ENCODE results near the gene RBM20.

Gene RBM20

DNA sequence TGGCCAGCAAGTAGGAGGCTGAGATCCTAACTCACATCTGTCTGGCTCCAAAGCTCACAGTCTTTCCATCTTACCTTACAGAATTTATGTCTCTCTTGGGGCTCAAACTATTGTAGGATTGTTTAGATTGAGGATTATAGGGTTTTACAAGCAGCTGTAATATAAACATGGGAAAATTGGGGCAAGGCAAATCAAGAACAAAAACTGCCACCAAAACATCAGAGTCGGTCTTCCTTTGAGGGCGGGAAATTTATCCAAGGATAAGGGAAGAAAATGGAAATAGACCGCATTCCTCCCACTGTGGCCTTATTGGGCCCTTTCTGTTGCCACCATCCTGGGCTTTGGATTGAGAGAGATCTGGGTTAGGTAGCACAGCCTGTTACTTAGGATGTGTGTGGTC lies 22.5 kb downstream of the RBM20 start:
- peak overlapping the region; percentile 22; the same call in 1 of the 2 replicates for H3K27ac ChIP-seq (ENCODE audit: low read depth, low read length)
- H3K4me1 ChIP-seq (ENCODE audit: control insufficient read depth, insufficient read depth, low read length) = peaks cover 36% of the 10 kb centered on the region
- peak overlapping the region; percentile 70 for H3K9ac ChIP-seq (ENCODE audit: low read length)
- peaks cover 34% of the 10 kb centered on the region for H3K27me3 ChIP-seq (ENCODE audit: control insufficient read depth, insufficient read depth, low read length)
- H3K36me3 ChIP-seq (ENCODE audit: control insufficient read depth, insufficient read depth, low read length) = no peaks in the 10 kb centered on the region
- no peaks in the 10 kb centered on the region for H3K9me3 ChIP-seq (ENCODE audit: control insufficient read depth, insufficient read depth, low read depth, low read length)
- no peak overlapping the region for H3K4me3 ChIP-seq (ENCODE audit: low read depth, low read length)

DNA sequence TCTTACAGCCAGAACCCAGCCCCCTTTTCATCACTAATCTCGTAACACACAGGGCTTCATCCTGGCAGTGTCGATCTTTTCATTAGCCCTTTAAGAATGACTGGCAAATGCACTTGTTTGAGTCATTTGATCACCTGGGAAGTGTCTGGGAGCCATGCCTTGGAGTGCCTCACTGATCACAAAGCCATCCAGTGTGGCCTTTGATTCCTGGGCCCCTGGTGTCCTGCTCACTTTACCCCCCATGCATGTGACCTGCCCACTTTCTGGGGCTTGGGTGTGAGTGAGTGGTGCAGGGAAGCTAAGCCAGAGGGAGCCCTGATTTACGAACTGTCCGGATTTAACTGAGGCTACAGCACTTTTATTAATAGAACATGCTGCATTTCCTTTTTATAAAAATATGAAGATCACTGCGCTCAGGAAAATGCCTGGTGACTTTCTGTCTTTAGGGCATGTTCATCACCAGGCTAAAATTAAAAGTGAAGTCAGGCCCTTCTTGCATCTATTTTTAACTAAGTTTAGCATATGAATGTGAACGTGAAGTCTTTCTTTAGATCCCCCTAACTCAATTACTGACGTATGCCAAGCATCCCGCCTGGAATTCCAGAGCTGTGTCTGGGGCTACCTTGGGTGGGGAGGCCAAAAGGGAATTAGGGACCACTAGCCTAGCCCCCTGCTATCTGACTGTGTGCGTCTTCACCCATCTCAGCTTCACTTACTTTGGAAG lies 23.6 kb downstream of the RBM20 start:
- no peaks in the 10 kb centered on the region for H3K36me3 ChIP-seq (ENCODE audit: control insufficient read depth, insufficient read depth, low read length)
- H3K4me1 ChIP-seq (ENCODE audit: control insufficient read depth, insufficient read depth, low read length) = peaks cover 39% of the 10 kb centered on the region
- H3K9ac ChIP-seq (ENCODE audit: low read length) = peak overlapping the region; percentile 70
- peak overlapping the region; percentile 37 for H3K4me3 ChIP-seq (ENCODE audit: low read depth, low read length)
- no peaks in the 10 kb centered on the region for H3K9me3 ChIP-seq (ENCODE audit: control insufficient read depth, insufficient read depth, low read depth, low read length)
- peaks cover 46% of the 10 kb centered on the region for H3K27me3 ChIP-seq (ENCODE audit: control insufficient read depth, insufficient read depth, low read length)
- peak overlapping the region; percentile 49; the same call in 1 of the 2 replicates for H3K27ac ChIP-seq (ENCODE audit: low read depth, low read length)

- peaks cover 39% of the 10 kb centered on the region for H3K4me1 ChIP-seq (ENCODE audit: control insufficient read depth, insufficient read depth, low read length)
- H3K4me3 ChIP-seq (ENCODE audit: low read depth, low read length) = peak overlapping the region; percentile 37; the same call in 1 of the 2 replicates
- H3K9ac ChIP-seq (ENCODE audit: low read length) = peak overlapping the region; percentile 50
- no peaks in the 10 kb centered on the region for H3K36me3 ChIP-seq (ENCODE audit: control insufficient read depth, insufficient read depth, low read length)
- H3K27ac ChIP-seq (ENCODE audit: low read depth, low read length) = peak overlapping the region; percentile 49; the same call in 1 of the 2 replicates
- H3K27me3 ChIP-seq (ENCODE audit: control insufficient read depth, insufficient read depth, low read length) = peaks cover 52% of the 10 kb centered on the region
- H3K9me3 ChIP-seq (ENCODE audit: control insufficient read depth, insufficient read depth, low read depth, low read length) = no peaks in the 10 kb centered on the region
Observed at GRCh38 chr10:110668443-110668842, 24.3 kb downstream of the RBM20 start.

DNA sequence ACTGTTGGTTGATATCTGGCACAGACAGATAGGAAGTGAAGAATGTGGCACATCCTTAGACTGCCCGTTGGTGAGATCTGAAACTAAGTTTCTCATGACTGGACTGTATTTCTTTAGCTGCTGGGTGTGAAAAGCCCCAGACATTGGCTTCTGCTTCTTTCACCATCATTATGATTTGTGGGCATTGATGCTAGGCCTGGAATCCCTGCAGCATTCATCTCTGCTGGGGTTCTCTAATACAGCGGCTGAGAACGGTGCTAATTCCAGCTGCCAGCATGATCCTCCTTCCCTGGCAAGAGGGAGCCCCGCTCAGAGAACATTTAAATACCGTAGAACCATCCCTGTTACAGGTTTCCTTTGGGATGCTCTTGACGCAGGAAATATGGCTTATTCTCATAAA lies 26.2 kb downstream of the RBM20 start:
- Histone ChIP-seq H3K9me3 (ENCODE audit: control insufficient read depth, insufficient read depth, low read depth, low read length) (no peaks in the 10 kb centered on the region), H3K4me1 (ENCODE audit: control insufficient read depth, insufficient read depth, low read length) (peaks cover 34% of the 10 kb centered on the region), H3K4me3 (ENCODE audit: low read depth, low read length) (no peak overlapping the region), H3K27ac (ENCODE audit: low read depth, low read length) (no peak overlapping the region), H3K9ac (ENCODE audit: low read length) (no peak overlapping the region), H3K36me3 (ENCODE audit: control insufficient read depth, insufficient read depth, low read length) (no peaks in the 10 kb centered on the region), H3K27me3 (ENCODE audit: control insufficient read depth, insufficient read depth, low read length) (peaks cover 63% of the 10 kb centered on the region)

- peak overlapping the region; percentile 60 for H3K4me3 ChIP-seq (ENCODE audit: low read depth, low read length)
- no peaks in the 10 kb centered on the region for H3K9me3 ChIP-seq (ENCODE audit: control insufficient read depth, insufficient read depth, low read depth, low read length)
- H3K4me1 ChIP-seq (ENCODE audit: control insufficient read depth, insufficient read depth, low read length) = peaks cover 30% of the 10 kb centered on the region
- H3K9ac ChIP-seq (ENCODE audit: low read length) = peak overlapping the region; percentile 67
- no peaks in the 10 kb centered on the region for H3K36me3 ChIP-seq (ENCODE audit: control insufficient read depth, insufficient read depth, low read length)
- H3K27ac ChIP-seq (ENCODE audit: low read depth, low read length) = no peak overlapping the region
- H3K27me3 ChIP-seq (ENCODE audit: control insufficient read depth, insufficient read depth, low read length) = peaks cover 63% of the 10 kb centered on the region
Observed at GRCh38 chr10:110671788-110672579, 27.8 kb downstream of the RBM20 start.

DNA sequence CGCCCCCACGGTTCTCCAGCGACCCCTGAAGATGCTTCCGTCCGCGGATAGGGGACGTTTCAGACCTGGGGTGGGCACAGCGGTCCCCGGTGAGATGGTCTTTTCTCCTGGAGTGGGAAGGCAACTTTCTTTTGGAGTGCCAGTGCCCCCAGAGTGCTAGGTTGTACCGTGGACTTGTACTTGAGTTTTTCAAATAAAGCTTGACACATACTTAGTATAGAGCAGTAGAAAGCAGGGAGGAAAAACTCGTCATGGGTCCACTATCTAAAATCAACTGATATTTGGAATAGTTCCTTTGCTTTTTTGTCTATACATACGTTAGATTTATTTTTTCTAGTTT lies 28.4 kb downstream of the RBM20 start:
- Histone ChIP-seq H3K27me3 (ENCODE audit: control insufficient read depth, insufficient read depth, low read length) (peaks cover 63% of the 10 kb centered on the region), H3K9ac (ENCODE audit: low read length) (peak overlapping the region; percentile 67), H3K4me1 (ENCODE audit: control insufficient read depth, insufficient read depth, low read length) (peaks cover 25% of the 10 kb centered on the region), H3K4me3 (ENCODE audit: low read depth, low read length) (peak overlapping the region; percentile 60), H3K36me3 (ENCODE audit: control insufficient read depth, insufficient read depth, low read length) (no peaks in the 10 kb centered on the region), H3K27ac (ENCODE audit: low read depth, low read length) (no peak overlapping the region), H3K9me3 (ENCODE audit: control insufficient read depth, insufficient read depth, low read depth, low read length) (no peaks in the 10 kb centered on the region)

- H3K4me1 ChIP-seq (ENCODE audit: control insufficient read depth, insufficient read depth, low read length) = peaks cover 21% of the 10 kb centered on the region
- no peak overlapping the region for H3K27ac ChIP-seq (ENCODE audit: low read depth, low read length)
- peaks cover 35% of the 10 kb centered on the region for H3K27me3 ChIP-seq (ENCODE audit: control insufficient read depth, insufficient read depth, low read length)
- no peaks in the 10 kb centered on the region for H3K9me3 ChIP-seq (ENCODE audit: control insufficient read depth, insufficient read depth, low read depth, low read length)
- H3K9ac ChIP-seq (ENCODE audit: low read length) = no peak overlapping the region
- no peak overlapping the region for H3K4me3 ChIP-seq (ENCODE audit: low read depth, low read length)
- H3K36me3 ChIP-seq (ENCODE audit: control insufficient read depth, insufficient read depth, low read length) = no peaks in the 10 kb centered on the region
Observed at GRCh38 chr10:110676016-110676415, 31.9 kb downstream of the RBM20 start.

GRCh38 chr10:110679486-110680272 lies 35.5 kb downstream of the RBM20 start:
- no peak overlapping the region for H3K4me3 ChIP-seq (ENCODE audit: low read depth, low read length)
- H3K9me3 ChIP-seq (ENCODE audit: control insufficient read depth, insufficient read depth, low read depth, low read length) = no peaks in the 10 kb centered on the region
- no peaks in the 10 kb centered on the region for H3K27me3 ChIP-seq (ENCODE audit: control insufficient read depth, insufficient read depth, low read length)
- no peak overlapping the region for H3K27ac ChIP-seq (ENCODE audit: low read depth, low read length)
- H3K36me3 ChIP-seq (ENCODE audit: control insufficient read depth, insufficient read depth, low read length) = no peaks in the 10 kb centered on the region
- H3K4me1 ChIP-seq (ENCODE audit: control insufficient read depth, insufficient read depth, low read length) = peaks cover 29% of the 10 kb centered on the region
- H3K9ac ChIP-seq (ENCODE audit: low read length) = no peak overlapping the region

DNA sequence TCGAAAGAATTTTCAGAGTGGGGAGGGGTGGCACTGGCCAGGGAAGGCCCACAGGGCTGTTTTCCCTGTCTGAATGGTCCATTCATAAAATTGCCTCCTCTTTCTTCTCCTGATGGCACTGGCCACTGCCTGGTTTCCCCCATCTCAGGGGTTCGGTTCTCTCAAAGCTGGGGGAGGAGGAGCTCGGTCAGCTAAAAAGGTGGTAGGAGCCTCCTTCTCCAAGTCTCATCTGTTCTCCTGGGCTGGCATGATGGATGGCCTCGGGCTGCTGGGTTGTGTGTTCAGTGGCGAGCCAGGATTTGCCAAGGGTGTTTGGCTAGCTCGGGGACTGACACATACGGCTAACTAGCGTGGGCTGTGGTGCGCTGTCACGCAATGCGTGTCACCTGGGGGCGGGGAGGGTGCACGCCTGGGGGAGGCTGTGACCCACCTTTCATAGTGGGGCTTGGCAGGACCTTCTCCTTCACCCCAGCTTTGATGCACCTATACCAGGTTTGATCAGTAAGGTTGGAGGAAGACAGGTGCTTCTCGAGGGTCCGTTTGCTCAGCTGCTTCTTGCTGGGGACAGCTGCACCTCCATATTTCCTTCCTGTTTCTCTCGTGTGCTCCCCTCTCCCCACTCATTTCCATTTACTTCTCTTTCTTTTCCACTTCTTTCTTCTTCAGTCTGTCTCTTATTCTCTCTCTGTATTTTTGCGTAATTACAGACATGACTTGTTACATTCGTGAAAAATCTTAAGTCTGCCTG lies 36.3 kb downstream of the RBM20 start:
- peaks cover 37% of the 10 kb centered on the region for H3K4me1 ChIP-seq (ENCODE audit: control insufficient read depth, insufficient read depth, low read length)
- no peak overlapping the region for H3K4me3 ChIP-seq (ENCODE audit: low read depth, low read length)
- H3K27me3 ChIP-seq (ENCODE audit: control insufficient read depth, insufficient read depth, low read length) = no peaks in the 10 kb centered on the region
- H3K9ac ChIP-seq (ENCODE audit: low read length) = no peak overlapping the region
- H3K36me3 ChIP-seq (ENCODE audit: control insufficient read depth, insufficient read depth, low read length) = no peaks in the 10 kb centered on the region
- no peak overlapping the region for H3K27ac ChIP-seq (ENCODE audit: low read depth, low read length)
- H3K9me3 ChIP-seq (ENCODE audit: control insufficient read depth, insufficient read depth, low read depth, low read length) = no peaks in the 10 kb centered on the region

DNA sequence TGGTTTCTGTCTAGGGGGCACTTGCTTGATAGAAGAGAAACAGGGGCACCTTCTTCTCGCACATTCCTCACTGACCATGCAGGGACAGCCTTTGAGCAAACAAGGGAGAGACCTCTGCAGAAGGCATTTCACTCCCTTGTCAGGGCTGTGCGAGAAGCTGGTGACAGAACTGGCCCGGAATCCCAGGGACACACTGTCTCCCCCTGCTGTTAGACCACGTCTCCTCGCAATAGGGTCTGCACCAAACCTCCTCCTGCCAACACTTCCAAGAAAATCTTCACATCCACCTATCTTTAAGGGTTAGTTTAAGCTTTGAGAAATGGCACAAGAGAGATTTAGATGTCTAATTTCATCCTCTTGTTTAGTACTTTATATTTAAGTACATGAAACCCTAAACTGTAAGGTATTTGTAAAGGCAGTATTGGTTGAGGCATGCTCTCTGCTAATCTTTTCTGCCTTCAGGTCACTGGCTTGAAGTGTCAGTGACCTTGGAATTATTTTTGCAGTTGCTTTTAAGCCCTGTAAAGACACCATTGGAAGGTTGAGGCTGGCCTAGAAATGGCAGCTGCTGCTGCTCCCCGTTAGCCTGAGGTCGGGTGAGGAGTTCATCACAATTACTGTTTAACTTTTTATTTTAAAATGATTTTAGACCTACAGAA lies 37.0 kb downstream of the RBM20 start:
- Histone ChIP-seq H3K9me3 (ENCODE audit: control insufficient read depth, insufficient read depth, low read depth, low read length) (no peaks in the 10 kb centered on the region), H3K4me1 (ENCODE audit: control insufficient read depth, insufficient read depth, low read length) (peaks cover 43% of the 10 kb centered on the region), H3K27me3 (ENCODE audit: control insufficient read depth, insufficient read depth, low read length) (no peaks in the 10 kb centered on the region), H3K36me3 (ENCODE audit: control insufficient read depth, insufficient read depth, low read length) (no peaks in the 10 kb centered on the region), H3K4me3 (ENCODE audit: low read depth, low read length) (no peak overlapping the region), H3K27ac (ENCODE audit: low read depth, low read length) (no peak overlapping the region), H3K9ac (ENCODE audit: low read length) (no peak overlapping the region)

Measured in HUES6 (cell line).